ENCODE measurements around the gene RABGAP1L.
"Not testable (repeated sequence)": the region's sequence is repeated elsewhere in the genome, so short reads cannot be mapped to it uniquely, and the experiment has no call there.

RABGAP1L gene

GRCh38 chr1:174469052-174469451 is 309.7 kb downstream of the RABGAP1L start:
- DNase-seq, result no peak

GRCh38 chr1:174469687-174470086 is 310.4 kb downstream of the RABGAP1L start:
- DNase-seq, result no peak

- no peak for DNase-seq
These were observed 320.0 kb downstream of the RABGAP1L start for GRCh38 chr1:174479281-174479680.

GRCh38 chr1:174480324-174480723 is 321.0 kb downstream of the RABGAP1L start:
- DNase-seq, result no peak

GRCh38 chr1:174491606-174492005 is 332.3 kb downstream of the RABGAP1L start:
- no peak for DNase-seq

GRCh38 chr1:174497478-174497877 is 338.2 kb downstream of the RABGAP1L start:
- DNase-seq, result no peak

GRCh38 chr1:174516755-174517154 is 357.4 kb downstream of the RABGAP1L start:
- not testable (repeated sequence) for DNase-seq

- DNase-seq, result no peak
These were observed 360.5 kb downstream of the RABGAP1L start for GRCh38 chr1:174519844-174520243.

GRCh38 chr1:174531751-174532150 is 372.4 kb downstream of the RABGAP1L start:
- DNase-seq, result no peak

- DNase-seq, result no peak
These were observed 375.5 kb downstream of the RABGAP1L start for GRCh38 chr1:174534789-174535188.

- DNase-seq, result no peak
These were observed 375.9 kb downstream of the RABGAP1L start for GRCh38 chr1:174535207-174535606.

- DNase-seq, result not testable (repeated sequence)
These were observed 384.1 kb downstream of the RABGAP1L start for GRCh38 chr1:174543421-174543820.

GRCh38 chr1:174550296-174550695 is 391.0 kb downstream of the RABGAP1L start:
- no peak for DNase-seq

- no peak for DNase-seq
These were observed 397.1 kb downstream of the RABGAP1L start for GRCh38 chr1:174556392-174556791.

- no peak for DNase-seq
These were observed 409.2 kb downstream of the RABGAP1L start for GRCh38 chr1:174568551-174568950.

GRCh38 chr1:174569240-174569639 is 409.9 kb downstream of the RABGAP1L start:
- DNase-seq, result peak in 1 of 2 donors; percentile 4

- no peak for DNase-seq
These were observed 413.5 kb downstream of the RABGAP1L start for GRCh38 chr1:174572771-174573170.

GRCh38 chr1:174576120-174576519 is 416.8 kb downstream of the RABGAP1L start:
- not testable (repeated sequence) for DNase-seq

GRCh38 chr1:174577681-174578080 is 418.4 kb downstream of the RABGAP1L start:
- DNase-seq, result no peak

- DNase-seq, result no peak
These were observed 421.5 kb downstream of the RABGAP1L start for GRCh38 chr1:174580801-174581200.

- DNase-seq, result no peak
These were observed 424.0 kb downstream of the RABGAP1L start for GRCh38 chr1:174583316-174583715.

- DNase-seq, result peak; percentile 15 to 22
These were observed 424.8 kb downstream of the RABGAP1L start for GRCh38 chr1:174584071-174584470.

- not testable (repeated sequence) for DNase-seq
These were observed 429.3 kb downstream of the RABGAP1L start for GRCh38 chr1:174588618-174589017.

GRCh38 chr1:174605198-174605597 is 445.9 kb downstream of the RABGAP1L start:
- DNase-seq, result no peak

GRCh38 chr1:174606471-174606870 is 447.2 kb downstream of the RABGAP1L start:
- DNase-seq, result no peak

GRCh38 chr1:174617905-174618304 is 458.6 kb downstream of the RABGAP1L start:
- DNase-seq, result not testable (repeated sequence)

Data from inflammatory macrophage treated with lipopolysaccharide for 1 hour (primary cell).